B cell (primary cell): ENCODE measurements around the gene GPT2. TPM values are rescaled to one million over a fixed set of nuclear protein-coding genes. Genes with fewer than 3 reads are reported as not detected.

Source experiments
- ATAC-seq: fragments of 200-7000 bp; cut with Tn5 transposase; one replicate; pipeline ENCODE4 v1.10.0; 2021; ENCODE audit warnings: low read depth, mild to moderate bottlenecking, moderate number of reproducible peaks, moderate library complexity
- CTCF ChIA-PET: fragments of 350-600 bp; sonication (Branson Sonifier 250); formaldehyde crosslinking; loops from one replicate; lab custom pipeline; 2021; ENCODE audit warnings: antibody characterized with exemption, inconsistent platforms; lab: Charles Lee
- POLR2A ChIA-PET: fragments of 350-600 bp; sonication (Branson Sonifier 250); formaldehyde crosslinking; loops from one replicate; lab custom pipeline; 2021; ENCODE audit warnings: antibody characterized with exemption; lab: Charles Lee
- DNase-seq: peaks from one replicate; pipeline ENCODE4 v3.0.0; 2013
- H2AFZ ChIP-seq: 2 replicates; pipeline ENCODE4 v1.6.1; 2012; ENCODE audit warnings: mild to moderate bottlenecking, low read depth, low read length; ENCODE audit not compliant: insufficient read depth, poor library complexity, severe bottlenecking
- H3K27ac ChIP-seq, 2 donors: 1 replicate in 1 of 2; 2 replicates in 1 of 2; pipeline ENCODE4 v1.5.1; 2012 to 2013; ENCODE audit warnings: low read length in 2 of 2, mild to moderate bottlenecking in 2 of 2, moderate library complexity in 1 of 2
- H3K27me3 ChIP-seq, 4 experiments: fragments of 200-600 bp in 1 of 4; sonication (generic) in 1 of 4; replicated peaks in 1 of 4; 1 replicate in 2 of 4; 2 replicates in 2 of 4; pipeline versions ENCODE4 v1.6.1 to v1.7.0; 2013 to 2016; ENCODE audit warnings: low read length in 3 of 4, mild to moderate bottlenecking in 2 of 4, mixed read lengths in 1 of 4, moderate library complexity in 1 of 4; ENCODE audit not compliant: insufficient read depth in 4 of 4, control insufficient read depth in 3 of 4; ENCODE audit errors: control extremely low read depth in 1 of 4
- H3K36me3 ChIP-seq, 2 experiments: replicated peaks in 1 of 2; 1 replicate in 1 of 2; 2 replicates in 1 of 2; pipeline versions ENCODE4 v1.6.1 to v1.7.1; 2013; ENCODE audit warnings: low read length in 1 of 2; ENCODE audit not compliant: insufficient read depth in 2 of 2, control insufficient read depth in 1 of 2; ENCODE audit errors: control extremely low read depth in 1 of 2, extremely low read depth in 1 of 2
- H3K4me1 ChIP-seq, 2 donors: fragments of 200-600 bp in 1 of 2; sonication (generic) in 1 of 2; 1 replicate in 1 of 2; 2 replicates in 1 of 2; pipeline versions ENCODE4 v1.5.1 to v1.6.1; 2013 to 2017; ENCODE audit warnings: low read length in 2 of 2; ENCODE audit not compliant: control insufficient read depth in 2 of 2, insufficient read depth in 2 of 2
- H3K4me2 ChIP-seq: replicated peaks from 2 replicates; pipeline ENCODE3; 2012; ENCODE audit warnings: mild to moderate bottlenecking, low read depth, low read length; ENCODE audit not compliant: poor library complexity, severe bottlenecking
- H3K4me3 ChIP-seq, 5 experiments: fragments of 200-600 bp in 1 of 5; sonication (generic) in 1 of 5; 1 replicate in 3 of 5; 2 replicates in 2 of 5; pipeline versions ENCODE4 v1.5.1 to v1.7.0; 2011 to 2016; ENCODE audit warnings: low read length in 4 of 5, mild to moderate bottlenecking in 4 of 5, low read depth in 2 of 5, control low read depth in 1 of 5, moderate library complexity in 1 of 5; ENCODE audit not compliant: insufficient read depth in 1 of 5; ENCODE audit errors: control extremely low read depth in 1 of 5, extremely low read depth in 1 of 5
- H3K79me2 ChIP-seq: fragments of 200-600 bp; sonication (generic); one replicate; pipeline ENCODE4 v1.6.0; 2016; ENCODE audit warnings: low read length; ENCODE audit not compliant: control insufficient read depth, insufficient read depth
- H3K9ac ChIP-seq: fragments of 200-600 bp; sonication (generic); 2 replicates; pipeline ENCODE4 v1.6.1; 2017; ENCODE audit warnings: mild to moderate bottlenecking, low read length, moderate library complexity
- H3K9me3 ChIP-seq, 3 donors: one replicate each; pipeline versions ENCODE4 v1.6.1 to v1.7.1; 2013; ENCODE audit warnings: low read length in 2 of 3; ENCODE audit not compliant: control insufficient read depth in 2 of 3, insufficient read depth in 1 of 3; ENCODE audit errors: control extremely low read depth in 1 of 3
- H4K20me1 ChIP-seq: 2 replicates; pipeline ENCODE4 v1.6.0; 2012; ENCODE audit warnings: mild to moderate bottlenecking, low read length; ENCODE audit not compliant: insufficient read depth, control insufficient read depth, poor library complexity, severe bottlenecking
- H3K27ac Mint-ChIP-seq: one replicate; pipeline ENCODE4 v1.8.0; 2021; ENCODE audit warnings: mixed read lengths
- H3K27me3 Mint-ChIP-seq: one replicate; pipeline ENCODE4 v1.8.0; 2021; ENCODE audit warnings: mixed read lengths
- H3K4me1 Mint-ChIP-seq: one replicate; pipeline ENCODE4 v1.8.0; 2021; ENCODE audit warnings: mixed read lengths
- H3K4me3 Mint-ChIP-seq: one replicate; pipeline ENCODE4 v1.8.0; 2021; ENCODE audit warnings: mixed read lengths
- H3K9me3 Mint-ChIP-seq: one replicate; pipeline ENCODE4 v1.8.0; 2022; ENCODE audit warnings: mixed read lengths; ENCODE audit not compliant: insufficient read depth
- EZH2 ChIP-seq: IDR thresholded peaks from 2 replicates; pipeline ENCODE4 v1.6.1; 2012; ENCODE audit warnings: borderline replicate concordance, low read depth, mild to moderate bottlenecking, moderate library complexity, low read length; ENCODE audit not compliant: insufficient read depth, poor library complexity, severe bottlenecking
- WGBS: methylation state at CpG from one replicate; pipeline ENCODE4 v1.1.5; 2013; ENCODE audit warnings: missing lambda C conversion rate; ENCODE audit not compliant: insufficient coverage; 5-methylcytosine and 5-hydroxymethylcytosine counted together
- intact Hi-C: fragments of 100-400 bp; cut with micrococcal nuclease; formaldehyde crosslinking; loops from one replicate; pipeline ENCODE4 v1.10.0; 2022
- polyA plus RNA-seq: library from polyadenylated mRNA; depleted of rRNA; stranded (reverse); fragments of >200 nt; gene quantifications from 2 replicates; pipeline ENCODE4 v1.2.3, GENCODE V29; 2012
- total RNA-seq, 2 donors: library from RNA; stranded (reverse); fragments of 120-200 nt in 1 of 2; gene quantifications; 1 replicate in 1 of 2; 2 replicates in 1 of 2; pipeline versions ENCODE4 v1.2.3 to v1.2.4, GENCODE V29; 2013 to 2022
- TF ChIP-seq, protein P1 (sequence below): fragments of 200-600 bp; IDR thresholded peaks from one replicate; pipeline ENCODE4 v1.8.0; 2022; ENCODE audit warnings: antibody characterized with exemption, mild to moderate bottlenecking

Gene GPT2
- total and polyA plus RNA-seq, 2 donors (not counting 1 experiment from before 2014, with no cell fraction given): 6.8 to 9.9 TPM

DNA sequence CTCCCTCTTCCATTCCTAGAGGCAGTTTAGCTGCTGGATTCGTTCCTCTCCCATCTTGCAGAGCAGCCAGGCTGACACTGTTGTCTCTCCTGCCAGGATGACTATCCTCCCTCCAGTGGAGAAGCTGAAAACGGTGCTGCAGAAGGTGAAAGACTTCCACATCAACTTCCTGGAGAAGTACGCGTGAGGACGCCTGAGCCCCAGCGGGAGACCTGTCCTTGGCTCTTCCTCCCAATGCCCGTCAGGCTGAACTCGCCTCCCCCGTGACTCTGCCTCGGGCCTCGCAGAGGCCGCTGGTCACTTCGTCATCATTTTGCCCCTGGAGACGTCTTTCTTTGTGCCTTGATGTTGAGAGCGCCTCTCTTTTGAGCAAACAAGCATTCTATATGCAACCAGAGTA is 44.6 kb downstream of the GPT2 start:
- no peak overlapping the region for H3K27ac Mint-ChIP-seq
- H3K27me3 Mint-ChIP-seq: no peaks in the 10 kb centered on the region
- Histone ChIP-seq H3K27ac (no peak overlapping the region), H3K4me3 (no peak overlapping the region), H3K4me2 (no peak overlapping the region), H3K27me3 (no peaks in the 10 kb centered on the region), H2AFZ (no peak overlapping the region), H3K9me3 (no peaks in the 10 kb centered on the region), H3K9ac (no peak overlapping the region), H3K79me2 (no peaks in the 10 kb centered on the region), H3K4me1 (peaks cover 5 to 18% of the 10 kb centered on the region in 2 donors), H3K36me3 (peaks cover 0 to 17% of the 10 kb centered on the region in 2 experiments), H4K20me1 (no peaks in the 10 kb centered on the region)
- H3K4me1 Mint-ChIP-seq: peaks cover 7% of the 10 kb centered on the region
- WGBS: 92% methylated on average over 15 of the region's 15 CpGs
- no peaks in the 10 kb centered on the region for H3K9me3 Mint-ChIP-seq
- DNase-seq: no peak
- POLR2A ChIA-PET: no interaction called here
- CTCF ChIA-PET: interaction anchor here (0.7 to 10.6 kb wide), 9 partner anchors 10 to 255 kb away, joined by 3 to 118 read pairs (median 6); no protein-coding TSS in a partner anchor
- no peak for ATAC-seq
- intact Hi-C loops: loop anchor here (1.0 to 10.0 kb wide), 4 partner anchors 10 to 374 kb away; no protein-coding TSS in a partner anchor
- no peak overlapping the region for H3K4me3 Mint-ChIP-seq
- TF ChIP-seq, protein P1, sequence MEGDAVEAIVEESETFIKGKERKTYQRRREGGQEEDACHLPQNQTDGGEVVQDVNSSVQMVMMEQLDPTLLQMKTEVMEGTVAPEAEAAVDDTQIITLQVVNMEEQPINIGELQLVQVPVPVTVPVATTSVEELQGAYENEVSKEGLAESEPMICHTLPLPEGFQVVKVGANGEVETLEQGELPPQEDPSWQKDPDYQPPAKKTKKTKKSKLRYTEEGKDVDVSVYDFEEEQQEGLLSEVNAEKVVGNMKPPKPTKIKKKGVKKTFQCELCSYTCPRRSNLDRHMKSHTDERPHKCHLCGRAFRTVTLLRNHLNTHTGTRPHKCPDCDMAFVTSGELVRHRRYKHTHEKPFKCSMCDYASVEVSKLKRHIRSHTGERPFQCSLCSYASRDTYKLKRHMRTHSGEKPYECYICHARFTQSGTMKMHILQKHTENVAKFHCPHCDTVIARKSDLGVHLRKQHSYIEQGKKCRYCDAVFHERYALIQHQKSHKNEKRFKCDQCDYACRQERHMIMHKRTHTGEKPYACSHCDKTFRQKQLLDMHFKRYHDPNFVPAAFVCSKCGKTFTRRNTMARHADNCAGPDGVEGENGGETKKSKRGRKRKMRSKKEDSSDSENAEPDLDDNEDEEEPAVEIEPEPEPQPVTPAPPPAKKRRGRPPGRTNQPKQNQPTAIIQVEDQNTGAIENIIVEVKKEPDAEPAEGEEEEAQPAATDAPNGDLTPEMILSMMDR: no peak
- TF ChIP-seq EZH2: no peak
